ENCODE measurements around the gene TUBA3D. TPM values are rescaled to one million over a fixed set of nuclear protein-coding genes. Genes with fewer than 3 reads are reported as not detected.
"Not testable (repeated sequence)": the region's sequence is repeated elsewhere in the genome, so short reads cannot be mapped to it uniquely, and the experiment has no call there.

The TUBA3D gene
- total RNA-seq, 4 donors from 2014 or later: not detected

- 90 to 92% methylated on average over 19 of the region's 19 CpGs for WGBS, 2 donors
- no peaks in the 10 kb centered on the region for H3K9me3 ChIP-seq
- DNase-seq (ENCODE audit: low spot score in 2 of 2): no peak
- H3K4me3 ChIP-seq: no peak overlapping the region
- H3K36me3 ChIP-seq: no peaks in the 10 kb centered on the region
- H3K4me1 ChIP-seq: no peaks in the 10 kb centered on the region
- TF ChIP-seq CTCF (IDR thresholded peaks at IDR 0.05) (no peak), POLR2A (IDR thresholded peaks at IDR 0.05) (no peak), EP300 (IDR thresholded peaks at IDR 0.05) (no peak)
- H3K27me3 ChIP-seq: peaks cover 0 to 8% of the 10 kb centered on the region in 2 donors
- no peak overlapping the region for H3K27ac ChIP-seq
Observed at GRCh38 chr2:131445896-131446295, 30.0 kb upstream of the TUBA3D start.

GRCh38 chr2:131447981-131448380, 27.9 kb upstream of the TUBA3D start:
- H3K4me3 ChIP-seq; DNase-seq (ENCODE audit: low spot score in 2 of 2): not testable (repeated sequence)
- WGBS, 2 donors: 79 to 85% methylated on average over 9 of the region's 9 CpGs

GRCh38 chr2:131451265-131451949, 24.5 kb upstream of the TUBA3D start:
- H3K36me3 ChIP-seq; H3K27me3 ChIP-seq; H3K4me3 ChIP-seq; H3K4me1 ChIP-seq; H3K9me3 ChIP-seq; DNase-seq (ENCODE audit: low spot score in 2 of 2); H3K27ac ChIP-seq: not testable (repeated sequence)
- 55 to 76% methylated on average over 10 of the region's 10 CpGs for WGBS, 2 donors

More at GRCh38 chr2:131447981-131448380, 27.9 kb upstream of the TUBA3D start:
- H3K9me3 ChIP-seq, H3K4me1 ChIP-seq, H3K36me3 ChIP-seq, H3K27ac ChIP-seq, H3K27me3 ChIP-seq: not testable (repeated sequence)

GRCh38 chr2:131454914-131455313, 21.0 kb upstream of the TUBA3D start:
- H3K27ac ChIP-seq; H3K4me3 ChIP-seq; H3K9me3 ChIP-seq; H3K4me1 ChIP-seq; DNase-seq (ENCODE audit: low spot score in 2 of 2); H3K36me3 ChIP-seq: not testable (repeated sequence)
- 82 to 86% methylated on average over 2 of the region's 2 CpGs for WGBS, 2 donors
- H3K27me3 ChIP-seq: peaks cover 0 to 18% of the 10 kb centered on the region in 2 donors

GRCh38 chr2:131467722-131468121, 8.2 kb upstream of the TUBA3D start:
- not testable (repeated sequence) for H3K27ac ChIP-seq; H3K4me3 ChIP-seq; DNase-seq (ENCODE audit: low spot score in 2 of 2); H3K9me3 ChIP-seq; H3K4me1 ChIP-seq; H3K36me3 ChIP-seq; H3K27me3 ChIP-seq
- WGBS, 2 donors: 85 to 86% methylated on average over 10 of the region's 10 CpGs

GRCh38 chr2:131470944-131471343, 5.0 kb upstream of the TUBA3D start:
- H3K27ac ChIP-seq; DNase-seq (ENCODE audit: low spot score in 2 of 2); H3K4me3 ChIP-seq; H3K4me1 ChIP-seq; H3K9me3 ChIP-seq; H3K27me3 ChIP-seq: not testable (repeated sequence)
- H3K36me3 ChIP-seq: peaks cover 0 to 11% (median 0%) of the 10 kb centered on the region in 3 donors
- 90 to 100% methylated on average over 1 to 3 of the region's 3 CpGs for WGBS, 2 donors

- not testable (repeated sequence) for H3K9me3 ChIP-seq; H3K4me3 ChIP-seq; DNase-seq (ENCODE audit: low spot score in 2 of 2); H3K27me3 ChIP-seq; H3K4me1 ChIP-seq; H3K27ac ChIP-seq
- H3K36me3 ChIP-seq: peaks cover 0 to 16% (median 0%) of the 10 kb centered on the region in 3 donors
- 64 to 93% methylated on average over 4 to 5 of the region's 8 CpGs for WGBS, 2 donors
Observed at GRCh38 chr2:131471624-131472023, 4.3 kb upstream of the TUBA3D start.

GRCh38 chr2:131473266-131473665, 2.7 kb upstream of the TUBA3D start:
- H3K27ac ChIP-seq; H3K27me3 ChIP-seq; H3K9me3 ChIP-seq; H3K4me1 ChIP-seq; H3K4me3 ChIP-seq; DNase-seq (ENCODE audit: low spot score in 2 of 2): not testable (repeated sequence)
- H3K36me3 ChIP-seq: peaks cover 0 to 16% (median 0%) of the 10 kb centered on the region in 3 donors
- WGBS, 2 donors: 83 to 94% methylated on average over 2 of the region's 2 CpGs

GRCh38 chr2:131476363-131476762, 444 bp downstream of the TUBA3D start:
- not testable (repeated sequence) for H3K4me1 ChIP-seq; H3K4me3 ChIP-seq; DNase-seq (ENCODE audit: low spot score in 2 of 2); H3K9me3 ChIP-seq; H3K27me3 ChIP-seq; H3K27ac ChIP-seq
- peaks cover 0 to 22% (median 0%) of the 10 kb centered on the region in 3 donors for H3K36me3 ChIP-seq
- WGBS, 2 donors: 98 to 99% methylated on average over 25 of the region's 25 CpGs

- peaks cover 0 to 15% (median 0%) of the 10 kb centered on the region in 3 donors for H3K36me3 ChIP-seq
- 29 to 43% methylated on average over 1 of the region's 1 CpG for WGBS, 2 donors
- not testable (repeated sequence) for H3K27ac ChIP-seq; H3K4me3 ChIP-seq; H3K4me1 ChIP-seq; H3K27me3 ChIP-seq; H3K9me3 ChIP-seq; DNase-seq (ENCODE audit: low spot score in 2 of 2)
Observed at GRCh38 chr2:131477227-131477626, 1.3 kb downstream of the TUBA3D start.

GRCh38 chr2:131478074-131478849, 2.3 kb downstream of the TUBA3D start:
- not testable (repeated sequence) for H3K27ac ChIP-seq; DNase-seq (ENCODE audit: low spot score in 2 of 2); H3K9me3 ChIP-seq; H3K27me3 ChIP-seq; H3K4me3 ChIP-seq; H3K4me1 ChIP-seq
- peaks cover 0 to 25% (median 0%) of the 10 kb centered on the region in 3 donors for H3K36me3 ChIP-seq
- WGBS, 2 donors: 91 to 93% methylated on average over 13 of the region's 18 CpGs

- H3K4me3 ChIP-seq; DNase-seq (ENCODE audit: low spot score in 2 of 2); H3K27me3 ChIP-seq; H3K27ac ChIP-seq; H3K9me3 ChIP-seq; H3K4me1 ChIP-seq: not testable (repeated sequence)
- WGBS, 2 donors: 90 to 91% methylated on average over 9 of the region's 9 CpGs
- H3K36me3 ChIP-seq: peaks cover 0 to 32% (median 0%) of the 10 kb centered on the region in 3 donors
Observed at GRCh38 chr2:131478850-131479461, 3.0 kb downstream of the TUBA3D start.

Measured in tibial nerve (tissue), 4 donors.